ENCODE measurements around the gene MGRN1. TPM values are rescaled to one million over a fixed set of nuclear protein-coding genes. Genes with fewer than 3 reads are reported as not detected.

Gene MGRN1
- total and polyA plus RNA-seq, 2 of the 13 experiments (the other 11 are each of a cell fraction or from before 2014, with no cell fraction given), result 11.9 to 12.6 TPM

- ATAC-seq (no peak), FAIRE-seq (no peak), DNase-seq (ENCODE audit: low spot score) (no peak)
- Histone ChIP-seq H3K4me1 (ENCODE audit: insufficient read depth, low read length) (peaks cover 42% of the 10 kb centered on the region), H3K27me3 (ENCODE audit: control insufficient read depth in 1 of 2, insufficient read depth in 2 of 2, low read length in 2 of 2) (no peaks in the 10 kb centered on the region), H3K4me2 (ENCODE audit: low read depth, low read length) (no peak overlapping the region), H4K20me1 (ENCODE audit: insufficient read depth, low read length) (no peaks in the 10 kb centered on the region), H3K36me3 (replicated peaks in 1 of 2; ENCODE audit: control insufficient read depth in 1 of 2, insufficient read depth in 2 of 2, low read length in 2 of 2) (peaks cover 33 to 59% of the 10 kb centered on the region in 2 experiments), H3K4me3 (replicated peaks in 1 of 3; ENCODE audit: insufficient read depth in 1 of 3, low read depth in 2 of 3, low read length in 3 of 3) (no peak overlapping the region), H3K9me3 (ENCODE audit: low read length) (no peaks in the 10 kb centered on the region), H3K27ac (ENCODE audit: extremely low read length, insufficient read depth, low read length) (no peak overlapping the region), H3K79me2 (ENCODE audit: insufficient read depth, low read length) (peaks cover 3% of the 10 kb centered on the region), H3K9ac (ENCODE audit: insufficient read depth, low read depth, low read length) (no peak overlapping the region), H2AFZ (ENCODE audit: low read length) (no peak overlapping the region)
- in situ Hi-C loops (cut with HindIII; ENCODE audit: extremely low pct_ligation_motif_present, low pct_unique_long_range_greater_than_20kb), result no loop called here
- CTCF ChIA-PET (ENCODE audit: low intra/inter-chr PET ratio, low total read pairs), result no interaction called here
- BruUV-seq (replicated peaks), result no TSS peak
- intact Hi-C loops (cut with micrococcal nuclease; ENCODE audit: unreplicated experiment), result no loop called here
- TF ChIP-seq MLX (CRISPR knock-in tag; IDR thresholded peaks at IDR 0.05), result no peak
- no peak for TF ChIP-seq ZNF230 (CRISPR knock-in tag; IDR thresholded peaks at IDR 0.05)
- WGBS (ENCODE audit: low lambda C conversion rate), result 97% methylated on average over 11 of the region's 19 CpGs
- POLR2A ChIA-PET, result no interaction called here
Measured at GRCh38 chr16:4699046-4699556, 74.5 kb downstream of the MGRN1 start.

- BruUV-seq (replicated peaks), result no TSS peak
- no peaks in the 10 kb centered on the region for H3K79me2 ChIP-seq (ENCODE audit: insufficient read depth, low read length)
- ChIA-PET POLR2A (no interaction called here), CTCF (ENCODE audit: low intra/inter-chr PET ratio, low total read pairs) (no interaction called here)
- H3K9ac ChIP-seq (ENCODE audit: insufficient read depth, low read depth, low read length), result no peak overlapping the region
- peaks cover 35 to 66% of the 10 kb centered on the region in 2 experiments for H3K36me3 ChIP-seq (replicated peaks in 1 of 2; ENCODE audit: control insufficient read depth in 1 of 2, insufficient read depth in 2 of 2, low read length in 2 of 2)
- intact Hi-C loops (cut with micrococcal nuclease; ENCODE audit: unreplicated experiment) (no loop called here), in situ Hi-C loops (cut with HindIII; ENCODE audit: extremely low pct_ligation_motif_present, low pct_unique_long_range_greater_than_20kb) (no loop called here)
- no peak overlapping the region for H3K27ac ChIP-seq (ENCODE audit: extremely low read length, insufficient read depth, low read length)
- H3K9me3 ChIP-seq (ENCODE audit: low read length), result no peaks in the 10 kb centered on the region
- ATAC-seq (no peak), FAIRE-seq (no peak), DNase-seq (ENCODE audit: low spot score) (no peak)
- WGBS (ENCODE audit: low lambda C conversion rate), result 94% methylated on average over 8 of the region's 13 CpGs
- H4K20me1 ChIP-seq (ENCODE audit: insufficient read depth, low read length), result no peaks in the 10 kb centered on the region
- H3K4me2 ChIP-seq (ENCODE audit: low read depth, low read length), result no peak overlapping the region
- no peaks in the 10 kb centered on the region for H3K27me3 ChIP-seq (ENCODE audit: control insufficient read depth in 1 of 2, insufficient read depth in 2 of 2, low read length in 2 of 2)
- peaks cover 34% of the 10 kb centered on the region for H3K4me1 ChIP-seq (ENCODE audit: insufficient read depth, low read length)
- H3K4me3 ChIP-seq (replicated peaks in 1 of 3; ENCODE audit: insufficient read depth in 1 of 3, low read depth in 2 of 3, low read length in 3 of 3), result no peak overlapping the region
- TF ChIP-seq MTA3 (CRISPR knock-in tag; IDR thresholded peaks at IDR 0.05), result no peak
- TF ChIP-seq ZFP36L2 (CRISPR knock-in tag; IDR thresholded peaks at IDR 0.05), result no peak
- TF ChIP-seq RFXANK (CRISPR knock-in tag; IDR thresholded peaks at IDR 0.05), result no peak
- no peak for TF ChIP-seq ZBTB34 (CRISPR knock-in tag; IDR thresholded peaks at IDR 0.05)
- TF ChIP-seq FOXP1 (IDR thresholded peaks at IDR 0.05), result no peak
- TF ChIP-seq FOXP1 (CRISPR knock-in tag; IDR thresholded peaks at IDR 0.05), result no peak
- TF ChIP-seq SMARCE1 (IDR thresholded peaks at IDR 0.05; ENCODE audit: borderline replicate concordance), result no peak
- no peak for TF ChIP-seq STAG1 (CRISPR knock-in tag; IDR thresholded peaks at IDR 0.05)
- no peak overlapping the region for H2AFZ ChIP-seq (ENCODE audit: low read length)
Measured at GRCh38 chr16:4700380-4700996, 75.9 kb downstream of the MGRN1 start.

All from HepG2 (cell line).